Measurements from ENCODE around the gene ADGRF4.

- TF ChIP-seq SIN3A (IDR thresholded peaks at IDR 0.05; ENCODE audit: borderline replicate concordance, insufficient read depth, low read length) = no peak
- TF ChIP-seq POLR2AphosphoS5 (IDR thresholded peaks at IDR 0.05; ENCODE audit: low read depth, low read length) = no peak
- TF ChIP-seq TAF1 (IDR thresholded peaks at IDR 0.05; ENCODE audit: borderline replicate concordance, insufficient read depth, low read length) = no peak
Measured at GRCh38 chr6:47672816-47673215, 25.6 kb upstream of the ADGRF4 start.
